ENCODE data around the gene CST3. TPM values are rescaled to one million over a fixed set of nuclear protein-coding genes. Genes with fewer than 3 reads are reported as not detected.

The CST3 gene
- total RNA-seq, 1 donor from 2014 or later = not detected

GRCh38 chr20:23654000-23654399 lies 16.2 kb upstream of the CST3 start:
- TF ChIP-seq CTCF (IDR thresholded peaks at IDR 0.05) = no peak
- Mint-ChIP-seq H3K36me3 (ENCODE audit: low read depth) (no peaks in the 10 kb centered on the region), H3K27ac (no peak overlapping the region), H3K4me3 (no peak overlapping the region), H3K27me3 (peaks cover 9% of the 10 kb centered on the region), H3K9me3 (no peaks in the 10 kb centered on the region), H3K4me1 (peaks cover 11% of the 10 kb centered on the region)
- ChIA-PET CTCF (no interaction called here), POLR2A (no interaction called here)
- DNase-seq (no peak), ATAC-seq (ENCODE audit: low read depth) (no peak)
- intact Hi-C loops (cut with micrococcal nuclease) = no loop called here

DNA sequence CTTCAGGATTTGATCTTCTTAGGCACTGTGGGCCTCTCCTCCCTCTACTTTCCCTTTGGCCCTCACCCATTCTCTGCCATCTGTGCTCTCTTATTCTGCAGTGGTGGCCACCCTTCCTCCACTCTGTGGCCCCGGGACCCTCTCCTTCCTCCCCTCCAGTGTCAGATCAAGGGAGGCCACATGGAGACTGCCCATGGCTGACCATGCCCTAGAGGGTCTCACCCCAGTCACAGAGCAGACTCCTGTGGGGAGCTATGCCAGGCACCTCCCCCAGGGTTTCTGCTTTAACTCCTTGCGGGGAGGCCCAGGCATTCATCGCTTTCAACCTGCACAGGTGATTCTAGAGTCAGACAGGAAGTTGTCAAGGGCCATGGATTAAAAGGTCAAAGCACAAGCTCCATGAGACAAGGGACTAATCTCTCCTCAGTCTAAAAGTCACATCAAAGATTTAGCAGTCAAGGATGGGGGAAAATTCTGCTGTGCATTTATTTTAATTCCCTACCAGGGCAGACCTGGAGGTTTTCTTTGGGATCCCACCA lies 15.7 kb upstream of the CST3 start:
- intact Hi-C loops (cut with micrococcal nuclease) = no loop called here
- DNase-seq (no peak), ATAC-seq (ENCODE audit: low read depth) (no peak)
- Mint-ChIP-seq H3K36me3 (ENCODE audit: low read depth) (no peaks in the 10 kb centered on the region), H3K4me3 (no peak overlapping the region), H3K9me3 (no peaks in the 10 kb centered on the region), H3K27me3 (peaks cover 9% of the 10 kb centered on the region), H3K4me1 (peaks cover 11% of the 10 kb centered on the region), H3K27ac (no peak overlapping the region)
- TF ChIP-seq CTCF (IDR thresholded peaks at IDR 0.05) = no peak
- POLR2A ChIA-PET = no interaction called here
- CTCF ChIA-PET = no interaction called here

DNA sequence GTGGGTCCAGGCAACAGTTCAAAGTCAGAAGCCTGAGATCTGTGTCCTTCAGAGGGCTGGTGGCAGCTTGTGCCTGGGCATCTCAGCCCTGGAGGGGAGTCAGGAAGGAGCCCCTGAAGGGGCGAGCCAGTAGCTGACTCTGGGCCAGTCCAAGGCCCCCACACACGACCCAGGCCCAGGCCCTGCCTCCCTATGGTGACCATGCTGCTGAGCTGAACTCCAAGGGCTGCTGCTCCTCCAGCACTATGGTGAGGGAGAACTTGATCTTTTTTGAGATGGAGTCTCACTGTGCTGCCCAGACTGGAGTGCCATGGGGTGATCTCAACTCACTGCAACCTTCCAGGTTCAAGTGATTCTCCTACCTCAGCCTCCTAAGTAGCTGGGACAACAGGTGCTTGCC lies 15.2 kb upstream of the CST3 start:
- H3K27me3 Mint-ChIP-seq = peaks cover 9% of the 10 kb centered on the region
- ChIA-PET CTCF (no interaction called here), POLR2A (no interaction called here)
- H3K9me3 Mint-ChIP-seq = no peaks in the 10 kb centered on the region
- DNase-seq (no peak), ATAC-seq (ENCODE audit: low read depth) (no peak)
- H3K4me3 Mint-ChIP-seq = no peak overlapping the region
- no peak overlapping the region for H3K27ac Mint-ChIP-seq
- intact Hi-C loops (cut with micrococcal nuclease) = no loop called here
- no peak for TF ChIP-seq CTCF (IDR thresholded peaks at IDR 0.05)
- no peaks in the 10 kb centered on the region for H3K36me3 Mint-ChIP-seq (ENCODE audit: low read depth)
- H3K4me1 Mint-ChIP-seq = peaks cover 11% of the 10 kb centered on the region

DNA sequence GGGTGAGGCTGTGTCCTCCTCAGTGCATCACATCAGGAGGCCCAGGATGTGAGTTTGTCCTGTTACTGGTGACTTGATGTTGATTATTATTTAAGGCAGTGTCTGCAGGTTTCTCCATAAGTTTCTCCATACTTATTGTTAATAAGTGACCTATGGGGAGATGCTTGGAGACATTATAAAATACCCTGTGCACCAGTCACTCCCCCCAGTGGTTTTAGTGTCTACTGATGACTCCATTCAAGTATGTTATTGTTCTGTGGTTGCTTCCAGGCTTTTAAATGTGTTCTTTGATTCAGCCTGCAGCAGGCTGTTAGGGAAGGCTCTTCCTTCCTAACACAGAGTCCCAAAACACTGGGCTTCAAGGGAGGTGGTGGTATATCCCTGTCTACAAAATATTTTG lies 14.6 kb upstream of the CST3 start:
- DNase-seq = no peak
- intact Hi-C loops (cut with micrococcal nuclease) = no loop called here
- no peak overlapping the region for H3K4me3 Mint-ChIP-seq
- TF ChIP-seq CTCF (IDR thresholded peaks at IDR 0.05) = no peak
- peaks cover 9% of the 10 kb centered on the region for H3K27me3 Mint-ChIP-seq
- no peaks in the 10 kb centered on the region for H3K36me3 Mint-ChIP-seq (ENCODE audit: low read depth)
- ChIA-PET CTCF (no interaction called here), POLR2A (no interaction called here)
- ATAC-seq (ENCODE audit: low read depth) = no peak
- H3K4me1 Mint-ChIP-seq = peaks cover 11% of the 10 kb centered on the region
- no peaks in the 10 kb centered on the region for H3K9me3 Mint-ChIP-seq
- no peak overlapping the region for H3K27ac Mint-ChIP-seq

- DNase-seq (no peak), ATAC-seq (ENCODE audit: low read depth) (no peak)
- no peak overlapping the region for H3K4me3 Mint-ChIP-seq
- no peak overlapping the region for H3K27ac Mint-ChIP-seq
- no peaks in the 10 kb centered on the region for H3K36me3 Mint-ChIP-seq (ENCODE audit: low read depth)
- POLR2A ChIA-PET = no interaction called here
- no peak for TF ChIP-seq CTCF (IDR thresholded peaks at IDR 0.05)
- intact Hi-C loops (cut with micrococcal nuclease) = no loop called here
- peaks cover 9% of the 10 kb centered on the region for H3K27me3 Mint-ChIP-seq
- CTCF ChIA-PET = no interaction called here
- no peaks in the 10 kb centered on the region for H3K9me3 Mint-ChIP-seq
- peaks cover 11% of the 10 kb centered on the region for H3K4me1 Mint-ChIP-seq
Observed at GRCh38 chr20:23651117-23651516, 13.4 kb upstream of the CST3 start.
